HG03520 (cell line): ENCODE data around the gene TMOD2.

Experiments used
- ATAC-seq: cut with Tn5 transposase; IDR thresholded peaks from one replicate; pipeline ENCODE4 v1.9.1; 2021; ENCODE audit warnings: mild to moderate bottlenecking, moderate library complexity; ENCODE audit not compliant: unreplicated experiment

The TMOD2 gene

GRCh38 chr15:51735228-51736010 lies 16.0 kb upstream of the TMOD2 start:
- ATAC-seq: no peak

DNA sequence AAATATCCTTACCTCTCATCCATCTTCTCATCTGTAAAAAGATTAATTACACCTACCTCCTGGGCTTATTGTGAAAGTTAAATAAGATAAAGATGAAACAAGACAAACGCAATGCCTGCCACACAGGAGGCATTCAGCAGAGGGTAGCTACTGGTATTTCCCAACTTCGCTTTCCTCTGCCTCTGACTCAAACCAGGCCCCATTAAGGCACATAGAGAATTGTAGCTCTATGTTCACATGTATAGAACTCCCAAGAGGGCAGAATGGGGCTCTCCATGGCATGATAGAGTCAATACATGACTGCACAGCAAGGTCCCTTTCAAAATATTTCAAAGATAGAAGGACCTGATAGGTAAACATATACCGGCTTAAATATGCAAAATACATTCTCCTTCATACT lies 15.3 kb upstream of the TMOD2 start:
- no peak for ATAC-seq

DNA sequence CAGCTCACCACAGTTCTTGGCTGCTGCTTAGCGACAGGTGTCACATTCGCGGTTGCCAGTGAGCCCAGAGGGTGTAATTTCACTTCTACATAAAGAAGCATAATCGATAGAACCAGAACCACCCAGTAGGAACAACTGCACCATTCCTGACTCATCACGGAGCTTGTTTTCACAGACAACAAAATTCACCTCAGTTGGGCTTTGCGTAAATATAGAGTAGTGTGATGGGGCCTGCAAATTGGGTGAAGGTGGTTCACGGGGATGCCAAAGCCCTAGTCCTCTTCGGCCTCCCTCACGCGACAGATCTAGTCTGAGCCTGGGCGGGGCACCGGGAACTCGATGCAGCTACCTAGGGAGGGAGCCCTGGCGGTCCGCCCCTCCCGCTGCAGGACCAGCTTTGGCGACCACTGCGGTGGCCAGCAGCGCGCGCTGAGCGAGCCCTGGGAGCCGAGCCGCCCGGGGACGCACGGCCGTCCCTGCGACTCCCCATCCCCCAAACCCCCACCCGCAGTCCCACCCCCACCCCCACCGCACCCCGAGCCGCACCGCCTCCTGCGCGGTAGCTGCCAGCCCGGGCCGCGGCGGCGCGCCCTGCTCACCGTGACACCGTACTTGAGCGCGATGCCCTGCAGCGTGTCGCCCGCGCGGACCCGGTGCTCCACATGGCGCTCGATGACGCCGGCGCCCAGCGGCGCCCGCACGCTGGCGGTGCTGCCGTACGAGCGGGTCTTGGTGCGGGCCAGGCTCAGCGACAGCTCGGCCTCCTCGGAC lies 14.5 kb upstream of the TMOD2 start:
- peak; percentile 18 for ATAC-seq

GRCh38 chr15:51737522-51738305 lies 13.7 kb upstream of the TMOD2 start, which contains the start of gene LYSMD2:
TSS of gene LYSMD2 (minus strand) at chr15:51737655. CDS start at chr15:51737622, 33 bp downstream.
- ATAC-seq: peak; percentile 46

DNA sequence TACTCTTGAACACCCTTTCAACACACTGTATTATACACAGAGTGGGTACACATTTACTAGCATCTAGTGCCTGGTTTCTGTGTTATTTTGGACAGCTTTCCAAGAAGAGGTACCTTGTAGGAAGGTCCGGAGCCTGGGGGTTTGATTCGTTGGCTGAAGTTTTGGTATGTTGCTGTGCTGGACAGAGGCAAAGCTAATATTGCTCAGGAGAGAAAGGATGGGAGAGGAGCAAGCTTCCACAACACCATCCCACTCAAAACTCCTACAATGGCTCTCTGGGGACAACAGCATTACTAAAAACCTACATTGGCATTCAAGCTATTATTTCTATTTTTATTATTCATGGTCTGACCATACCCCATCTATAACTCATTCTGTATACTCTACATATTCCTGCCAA lies 12.8 kb upstream of the TMOD2 start:
- no peak for ATAC-seq

DNA sequence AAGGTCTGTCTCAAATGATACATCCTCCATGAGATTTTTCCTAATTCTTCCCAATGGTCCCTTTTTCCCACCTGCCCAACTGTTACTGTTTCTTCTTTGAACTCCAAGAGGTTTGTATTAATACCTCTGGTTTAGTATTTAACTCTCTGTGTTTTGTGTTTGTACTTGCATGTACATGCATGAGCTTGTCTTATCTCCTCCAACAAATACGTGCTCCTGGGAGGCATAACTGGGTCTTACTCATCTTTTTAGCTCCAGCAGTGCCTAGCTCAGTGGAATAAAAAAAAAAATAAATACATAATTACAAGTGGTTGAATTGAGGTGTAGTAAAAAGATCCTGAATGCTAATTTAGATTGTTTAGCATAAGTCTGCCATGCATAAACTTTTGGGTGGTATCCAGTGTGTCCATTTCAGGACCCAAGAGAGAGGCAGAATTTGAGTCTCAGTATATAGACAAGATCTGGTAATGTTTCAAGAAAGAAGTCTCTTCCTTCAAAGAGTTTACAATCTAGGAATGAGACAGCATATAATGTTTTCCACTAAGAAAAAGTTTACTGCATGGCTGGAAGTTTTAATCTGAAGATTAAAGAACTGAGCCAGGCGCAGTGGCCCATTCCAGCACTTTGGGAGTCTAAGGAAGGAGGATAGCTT lies 12.2 kb upstream of the TMOD2 start:
- no peak for ATAC-seq

DNA sequence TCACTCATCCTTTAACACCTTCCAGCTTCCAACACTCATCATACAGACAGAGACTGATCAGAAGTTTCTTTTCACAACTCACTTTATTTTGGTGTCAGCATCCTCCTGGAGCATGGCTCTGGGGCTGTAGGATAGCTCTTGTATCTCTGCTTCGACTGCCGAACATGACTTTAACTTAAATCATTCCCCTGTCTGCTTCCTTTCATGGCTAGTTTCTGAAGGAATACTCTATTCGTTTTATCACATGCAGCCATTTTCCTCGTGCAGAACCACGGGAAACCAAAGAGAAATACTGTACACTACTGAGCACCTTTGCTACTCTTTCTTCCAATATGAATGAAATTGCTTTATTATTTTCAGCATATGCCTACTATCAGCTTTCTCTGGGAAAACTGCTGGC lies 2.1 kb upstream of the TMOD2 start:
- ATAC-seq: no peak

DNA sequence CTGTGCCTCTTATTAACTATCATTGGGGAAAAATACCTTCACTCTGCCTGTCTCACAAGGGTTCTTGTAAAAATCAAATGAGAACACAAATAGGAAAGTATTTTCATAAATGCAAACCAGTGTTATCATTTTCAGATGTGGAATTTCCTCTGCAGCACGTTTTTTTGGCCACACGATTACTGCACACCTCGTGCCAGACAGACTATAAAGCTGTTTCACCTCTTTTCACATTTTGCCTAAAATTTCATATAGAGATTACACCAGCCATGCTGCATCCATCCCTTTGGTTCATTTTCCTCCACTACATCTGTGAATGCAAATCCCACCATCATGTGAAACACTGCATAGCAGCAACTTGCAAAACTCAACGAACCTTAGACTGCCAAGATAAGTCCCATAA lies 1.2 kb upstream of the TMOD2 start:
- no peak for ATAC-seq

DNA sequence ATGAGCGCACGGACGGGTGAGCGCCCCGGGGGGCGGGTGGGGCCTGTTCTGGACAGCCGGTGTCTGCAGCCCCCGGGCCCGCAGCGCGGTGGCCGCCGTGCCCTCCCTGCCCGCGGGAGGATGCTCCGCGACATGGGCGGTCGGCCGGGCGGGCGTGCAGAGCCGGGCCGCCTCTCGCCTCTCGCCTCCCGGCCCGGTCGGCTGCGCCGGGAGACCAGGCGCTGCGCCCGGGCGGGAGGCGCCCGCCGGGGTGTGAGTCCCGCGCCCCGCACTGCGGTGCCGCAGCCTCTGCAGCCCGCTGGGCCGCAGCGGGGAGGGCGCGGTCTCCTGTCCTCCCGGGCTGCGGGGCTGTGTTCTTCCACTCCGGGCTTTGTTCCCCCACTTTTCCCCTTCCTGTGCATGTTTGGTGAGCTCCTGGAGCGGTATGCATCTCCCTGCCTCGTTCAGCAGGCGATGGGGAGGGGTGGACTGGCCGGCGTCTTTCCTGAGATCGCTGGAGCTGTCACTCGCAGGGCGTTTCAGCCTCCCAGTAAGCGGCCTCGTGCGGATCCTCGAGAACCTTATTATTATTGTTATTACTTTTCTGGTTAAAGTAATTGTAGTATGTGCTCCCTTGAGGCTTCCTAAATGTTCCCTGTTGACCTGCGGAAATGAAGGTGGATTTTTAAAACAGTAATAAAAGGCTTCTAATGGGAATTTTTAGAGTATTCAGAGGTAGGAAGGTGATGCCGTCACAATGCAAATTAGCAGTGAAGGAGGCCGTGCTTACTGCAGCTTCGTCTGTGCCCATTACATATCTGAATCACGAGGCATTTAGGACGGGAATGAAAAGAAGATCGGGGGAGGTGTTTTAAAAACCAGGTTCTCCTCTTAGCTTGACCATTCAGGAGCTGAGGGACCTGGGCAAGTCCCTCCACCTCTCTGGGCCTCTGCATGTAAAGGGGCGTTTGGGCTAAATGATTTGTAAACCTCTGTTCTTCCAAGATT lies 593 bp downstream of the TMOD2 start:
- peak; percentile 41 for ATAC-seq

- no peak for ATAC-seq
Observed at GRCh38 chr15:51752888-51753287, 1.5 kb downstream of the TMOD2 start.

DNA sequence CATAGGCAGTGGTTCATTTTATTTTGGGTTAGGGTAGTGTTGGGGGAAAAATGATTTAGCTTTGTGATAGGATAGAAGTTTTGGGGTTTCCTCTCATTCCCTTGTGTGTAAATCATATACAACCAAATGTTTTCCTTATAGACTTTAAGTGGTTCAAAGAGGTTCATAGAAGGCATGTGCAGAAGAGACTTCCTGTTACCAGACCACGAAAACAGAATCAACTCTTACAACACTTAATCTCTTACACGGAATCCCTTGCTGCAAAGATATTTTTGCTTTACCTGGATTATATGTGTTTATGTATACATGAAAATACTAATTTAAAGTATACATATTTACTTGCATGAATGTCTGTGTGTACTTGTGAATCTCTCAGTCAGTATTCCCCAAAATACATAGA lies 2.9 kb downstream of the TMOD2 start:
- no peak for ATAC-seq

- no peak for ATAC-seq
Observed at GRCh38 chr15:51755790-51756189, 4.4 kb downstream of the TMOD2 start.

DNA sequence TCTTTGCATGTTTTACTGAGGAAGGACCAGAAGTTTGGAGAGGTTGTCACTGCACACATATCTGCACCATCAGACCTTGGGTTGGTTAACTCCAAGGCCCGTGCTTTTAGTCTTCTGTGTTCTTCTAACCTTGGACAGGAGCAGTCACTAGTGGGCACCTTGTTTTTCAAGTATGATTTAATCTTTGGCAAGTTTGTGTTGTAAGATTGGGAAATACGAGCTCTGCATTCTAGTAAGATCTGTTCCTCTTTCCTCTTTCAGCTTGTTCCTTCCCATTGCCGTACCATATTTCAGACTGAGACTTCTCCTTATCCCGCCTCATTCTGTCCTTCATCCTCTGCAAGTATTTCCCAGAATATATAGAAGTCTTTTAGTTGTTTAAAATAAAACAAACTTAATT lies 5.1 kb downstream of the TMOD2 start:
- ATAC-seq: no peak

- no peak for ATAC-seq
Observed at GRCh38 chr15:51757450-51757849, 6.1 kb downstream of the TMOD2 start.

DNA sequence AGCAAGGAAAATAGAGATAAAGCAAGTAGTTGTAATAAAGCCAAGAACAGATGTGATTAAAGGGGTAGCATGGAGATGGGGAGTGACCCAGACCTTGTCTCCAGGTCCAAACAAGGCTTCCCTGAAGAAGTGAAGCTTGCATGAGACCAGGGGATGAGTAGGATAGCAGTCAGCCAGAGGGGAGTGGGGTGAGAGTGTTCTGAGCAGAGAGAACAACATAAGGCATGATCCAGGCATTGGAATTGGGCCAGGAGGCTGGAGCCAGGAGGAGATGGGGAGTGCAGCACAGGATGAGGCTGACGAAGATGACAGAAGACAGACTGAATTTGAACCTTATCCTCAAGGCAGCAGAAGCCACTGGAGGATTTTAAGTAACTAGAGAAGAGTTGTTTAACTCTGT lies 7.2 kb downstream of the TMOD2 start:
- no peak for ATAC-seq

GRCh38 chr15:51759557-51760070 lies 8.2 kb downstream of the TMOD2 start:
- no peak for ATAC-seq

DNA sequence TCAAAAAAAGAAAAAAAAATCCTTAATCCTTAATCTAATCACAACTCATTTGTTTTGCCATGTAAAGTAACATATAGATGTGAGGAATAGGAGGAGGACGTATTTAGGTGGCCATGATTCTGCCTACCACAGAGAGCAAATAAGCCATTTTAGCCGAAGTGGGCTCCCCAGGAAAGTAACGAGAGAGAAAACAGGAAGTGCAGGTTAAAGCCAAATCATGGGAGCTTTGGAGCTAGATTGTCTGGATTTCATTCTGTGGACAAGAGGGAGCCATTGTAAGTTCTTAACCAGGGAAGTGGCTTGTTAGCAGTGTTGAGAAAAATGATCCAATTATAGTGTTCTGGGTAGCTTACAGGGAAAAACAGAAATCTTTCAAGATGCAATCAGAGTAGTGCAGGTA lies 9.4 kb downstream of the TMOD2 start:
- no peak for ATAC-seq

DNA sequence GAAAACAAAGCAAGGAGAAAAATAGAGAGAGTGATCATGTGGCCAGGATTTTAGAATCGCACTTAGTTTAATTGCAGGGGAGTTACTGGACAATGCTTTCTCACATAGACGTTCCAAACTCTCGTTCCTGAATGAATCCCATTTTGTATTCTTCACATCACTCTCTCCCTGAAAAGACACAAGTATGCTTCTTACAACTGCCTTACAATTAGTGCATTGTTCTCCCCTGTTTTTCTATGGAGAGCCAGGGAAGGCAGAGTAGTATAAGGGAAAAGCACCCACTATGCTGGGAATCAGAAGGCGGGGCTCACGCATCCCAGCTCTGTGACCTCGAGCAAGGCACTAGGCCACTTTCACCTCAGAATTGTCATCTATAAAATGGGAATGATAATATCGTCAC lies 14.4 kb downstream of the TMOD2 start:
- ATAC-seq: no peak

- no peak for ATAC-seq
Observed at GRCh38 chr15:51766341-51766740, 14.9 kb downstream of the TMOD2 start.

DNA sequence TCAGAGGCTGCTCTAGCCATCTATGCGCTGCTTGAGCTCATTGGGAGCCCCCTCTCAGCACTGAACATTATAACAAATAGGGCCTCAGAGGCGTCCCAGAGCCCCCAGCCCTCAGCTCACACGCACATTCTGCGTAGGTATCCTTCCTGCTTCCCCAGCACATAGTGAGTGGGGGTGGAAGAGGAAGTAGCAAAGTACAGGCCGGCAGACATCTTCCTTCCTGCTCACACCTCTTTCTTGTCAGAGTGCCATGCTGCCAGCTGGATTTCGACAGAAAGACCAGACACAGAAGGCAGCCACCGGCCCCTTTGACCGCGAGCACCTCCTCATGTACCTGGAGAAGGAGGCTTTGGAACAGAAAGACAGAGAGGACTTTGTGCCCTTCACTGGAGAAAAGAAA lies 16.6 kb downstream of the TMOD2 start:
- no peak for ATAC-seq
